Endothelial cell of umbilical vein (primary cell): ENCODE results near the gene PHAF1. TPM values are rescaled to one million over a fixed set of nuclear protein-coding genes. Genes with fewer than 3 reads are reported as not detected.
A peak's percentile ranks its signal among the peaks of the same experiment; 100 is the strongest.

ENCODE experiments used
- BruUV-seq: library from RNA; stranded (reverse); fragments of 400-500 nt; replicated peaks from 2 replicates; lab custom pipeline; 2021; lab: Mats Ljungman, UMichigan
- CTCF ChIA-PET: fragments of 300-600, 350-600 bp; sonication (Branson Sonifier 250); formaldehyde crosslinking; loops from one replicate; lab custom pipeline; 2021; ENCODE audit warnings: antibody characterized with exemption, inconsistent platforms; lab: Charles Lee
- POLR2A ChIA-PET: fragments of 300-600, 350-600 bp; sonication (Branson Sonifier 250); formaldehyde crosslinking; loops from one replicate; lab custom pipeline; 2021; ENCODE audit warnings: antibody characterized with exemption, inconsistent platforms; lab: Charles Lee
- DNase-seq: peaks from one replicate; pipeline ENCODE4 v3.0.0-alpha.2; 2011; ENCODE audit warnings: low read depth, low spot score
- FAIRE-seq: peaks from 2 replicates; lab custom pipeline; 2011; peaks lifted over from hg19 to GRCh38; lab: Jason Lieb, UNC
- H2AFZ ChIP-seq: 2 replicates; pipeline ENCODE4 v1.6.0; 2012; ENCODE audit warnings: low read depth, low read length, control low read depth, inconsistent platforms
- H3K27ac ChIP-seq: 2 replicates; pipeline ENCODE4 v1.5.1; 2011; ENCODE audit warnings: low read depth, mild to moderate bottlenecking, control low read depth, low read length, moderate library complexity; ENCODE audit not compliant: insufficient read depth
- H3K27me3 ChIP-seq, 2 experiments: 2 replicates each; pipeline versions ENCODE4 v1.6.0 to v1.6.1; 2011; ENCODE audit warnings: low read length in 2 of 2, mixed read lengths in 1 of 2; ENCODE audit not compliant: control insufficient read depth in 2 of 2, insufficient read depth in 2 of 2
- H3K36me3 ChIP-seq, 2 experiments: 2 replicates in 1 of 2; 3 replicates in 1 of 2; pipeline ENCODE4 v1.5.1; 2011; ENCODE audit warnings: low read length in 2 of 2, mild to moderate bottlenecking in 1 of 2, moderate library complexity in 1 of 2; ENCODE audit not compliant: control insufficient read depth in 2 of 2, insufficient read depth in 2 of 2; ENCODE audit errors: extremely low read depth in 1 of 2
- H3K4me1 ChIP-seq: 3 replicates; pipeline ENCODE4 v1.5.1; 2011; ENCODE audit warnings: mild to moderate bottlenecking, low read length; ENCODE audit not compliant: control insufficient read depth, insufficient read depth; ENCODE audit errors: extremely low read depth
- H3K4me2 ChIP-seq: 2 replicates; pipeline ENCODE4 v1.6.1; 2011; ENCODE audit warnings: low read length, control low read depth, mixed read lengths; ENCODE audit not compliant: insufficient read depth
- H3K4me3 ChIP-seq, 3 experiments: fragments of 200-600 bp in 1 of 3; sonication (generic), shearing (Covaris generic) in 1 of 3; replicated peaks in 1 of 3; 2 replicates each; pipeline ENCODE4 v1.5.1; 2011 to 2016; ENCODE audit warnings: control low read depth in 3 of 3, low read length in 3 of 3, mild to moderate bottlenecking in 2 of 3, inconsistent platforms in 1 of 3, low read depth in 1 of 3, moderate library complexity in 1 of 3; ENCODE audit not compliant: insufficient read depth in 1 of 3
- H3K79me2 ChIP-seq: 2 replicates; pipeline ENCODE4 v1.6.0; 2012; ENCODE audit warnings: low read length, inconsistent platforms; ENCODE audit not compliant: control insufficient read depth, insufficient read depth
- H3K9ac ChIP-seq: replicated peaks from 2 replicates; pipeline ENCODE3; 2011; ENCODE audit warnings: low read length, control low read depth; ENCODE audit not compliant: insufficient read depth; ENCODE audit errors: extremely low read depth
- H3K9me1 ChIP-seq: replicated peaks from 3 replicates; pipeline ENCODE4 v1.6.0; 2011; ENCODE audit warnings: mild to moderate bottlenecking, low read length; ENCODE audit not compliant: control insufficient read depth, insufficient read depth; ENCODE audit errors: extremely low read depth
- H3K9me3 ChIP-seq: replicated peaks from 2 replicates; pipeline ENCODE4 v1.5.1; 2012; ENCODE audit warnings: low read length, inconsistent platforms; ENCODE audit not compliant: control insufficient read depth, insufficient read depth
- H4K20me1 ChIP-seq: replicated peaks from 2 replicates; pipeline ENCODE3; 2011; ENCODE audit warnings: mild to moderate bottlenecking, low read length; ENCODE audit not compliant: control insufficient read depth, insufficient read depth; ENCODE audit errors: extremely low read depth
- CTCF ChIP-seq, 2 donors: IDR thresholded peaks; 1 replicate in 1 of 2; 2 replicates in 1 of 2; pipeline ENCODE4 v1.5.1; 2011; ENCODE audit warnings: low read length in 2 of 2, mild to moderate bottlenecking in 2 of 2, moderate library complexity in 2 of 2, control low read depth in 1 of 2, inconsistent platforms in 1 of 2, low read depth in 1 of 2; ENCODE audit not compliant: insufficient read depth in 1 of 2; ENCODE audit errors: extremely low read depth in 1 of 2
- EZH2 ChIP-seq: IDR thresholded peaks from 2 replicates; pipeline ENCODE4 v1.6.1; 2012; ENCODE audit warnings: borderline replicate concordance, low read depth, mild to moderate bottlenecking, moderate library complexity, low read length, inconsistent platforms; ENCODE audit not compliant: severe bottlenecking
- FOS ChIP-seq: IDR thresholded peaks from 2 replicates; pipeline ENCODE4 v1.6.1; 2011; ENCODE audit warnings: mild to moderate bottlenecking, low read length, moderate library complexity, borderline replicate concordance; ENCODE audit not compliant: insufficient read depth
- MAX ChIP-seq: IDR thresholded peaks from 2 replicates; pipeline ENCODE4 v1.6.1; 2011; ENCODE audit not compliant: insufficient read depth, insufficient read length
- POLR2A ChIP-seq: IDR thresholded peaks from 2 replicates; pipeline ENCODE4 v1.6.1; 2012; ENCODE audit warnings: low read depth, mild to moderate bottlenecking, control low read depth, low read length
- POLR2AphosphoS5 ChIP-seq: IDR thresholded peaks from 2 replicates; pipeline ENCODE4 v1.6.1; 2012; ENCODE audit warnings: low read depth, mild to moderate bottlenecking, control low read depth, low read length, moderate library complexity; ENCODE audit not compliant: insufficient read depth
- dilution Hi-C: fragments of 300-500 bp; cut with MboI; formaldehyde crosslinking; loops from one replicate; pipeline ENCODE4 v1.15.0; 2019; ENCODE audit warnings: low sequenced_read_pairs; ENCODE audit not compliant: extremely low pct_ligation_motif_present
- intact Hi-C: fragments of 100-400 bp; cut with micrococcal nuclease; formaldehyde crosslinking; loops from one replicate; pipeline ENCODE4 v1.10.0; 2022
- polyA plus RNA-seq, 4 experiments: library from polyadenylated mRNA; depleted of rRNA in 3 of 4; stranded (reverse) in 3 of 4; unstranded in 1 of 4; fragments of >200 nt; gene quantifications; 2 replicates each; pipeline versions ENCODE4 v1.2.1 to v1.2.3, GENCODE V29; 2011 to 2012; ENCODE audit warnings: missing spikeins in 1 of 4
- total RNA-seq: library from RNA; stranded (reverse); gene quantifications from 2 replicates; pipeline ENCODE4 v1.2.3, GENCODE V29; 2021

PHAF1 gene
- total and polyA plus RNA-seq, 2 donors (not counting 3 experiments of a cell fraction or from before 2014, with no cell fraction given): 18.5 to 21.9 TPM

- no peak for DNase-seq
- POLR2A ChIA-PET: interaction anchor here (0.8 kb wide), 1 partner anchor 64 kb away, joined by 5 read pairs; no protein-coding TSS in a partner anchor
- dilution Hi-C loops (no loop called here), intact Hi-C loops (no loop called here)
- Histone ChIP-seq H3K27ac (no peak within 1 kb of the TSS), H2AFZ (no peak within 1 kb of the TSS), H3K9me3 (no peaks in the 10 kb centered on the region), H3K9me1 (no peaks in the 10 kb centered on the region), H3K4me1 (peaks cover 18% of the 10 kb centered on the region), H3K4me3 (peak within 1 kb of the TSS in 1 of 3 experiments; percentile 8), H3K27me3 (peaks cover 36 to 46% of the 10 kb centered on the region in 2 experiments), H3K4me2 (peak within 1 kb of the TSS; percentile 43), H4K20me1 (no peaks in the 10 kb centered on the region), H3K36me3 (no peaks in the 10 kb centered on the region), H3K79me2 (no peaks in the 10 kb centered on the region), H3K9ac (no peak within 1 kb of the TSS)
- no peak for FAIRE-seq
- TF ChIP-seq EZH2 (no peak), POLR2A (no peak), CTCF (IDR thresholded peaks at IDR 0.05; ENCODE audit: extremely low read depth in 1 of 2, insufficient read depth in 1 of 2, low read depth in 1 of 2, low read length in 2 of 2) (no peak), MAX (no peak), POLR2AphosphoS5 (no peak), FOS (no peak)
- BruUV-seq: no TSS peak
- CTCF ChIA-PET: interaction anchor here (2.4 to 3.4 kb wide), 3 partner anchors 9 to 21 kb away, joined by 6 to 23 read pairs (median 15); no protein-coding TSS in a partner anchor
Measured at GRCh38 chr16:67164599-67165061, 54.9 kb downstream of the PHAF1 start, which contains the start of gene HSF4. TSS of gene HSF4 (plus strand) at chr16:67164745. CDS start at chr16:67164812, 67 bp downstream.
